ENCODE results near the gene UBIAD1.

The UBIAD1 gene

DNA sequence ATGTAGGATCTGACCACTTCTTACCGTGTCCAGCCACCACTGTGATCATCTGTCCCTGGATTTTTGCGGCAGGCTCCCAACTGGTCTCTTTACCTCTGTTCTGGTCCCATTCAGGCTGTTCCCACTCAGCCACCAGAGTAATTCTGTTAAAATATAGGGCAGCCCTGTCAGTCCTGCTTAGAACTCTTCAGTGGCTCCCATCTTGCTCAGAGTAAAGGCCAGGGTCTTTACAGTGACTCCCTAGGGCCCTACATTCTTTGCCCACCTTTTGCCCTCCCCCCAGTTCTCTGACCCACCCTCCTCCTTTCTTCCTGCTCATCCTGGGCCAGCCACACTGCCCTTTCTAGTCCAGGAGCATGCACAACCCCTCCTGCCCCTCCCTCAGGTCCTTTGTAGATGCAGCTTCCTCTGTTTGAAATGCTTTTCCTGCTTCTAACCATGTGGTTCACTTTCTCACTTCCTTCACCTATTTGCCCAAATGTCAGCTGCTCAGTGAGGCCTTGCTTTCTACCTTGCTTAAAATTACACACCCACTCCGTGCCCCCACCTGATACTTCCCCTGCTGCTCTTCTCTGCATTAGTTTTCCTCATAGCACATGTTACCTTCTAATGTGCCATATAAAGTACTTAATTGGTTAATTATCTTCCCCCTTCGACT lies 7.8 kb downstream of the UBIAD1 start:
- Histone ChIP-seq H3K27ac (ENCODE audit: low read length) (no peak overlapping the region), H3K27me3 (ENCODE audit: control insufficient read depth in 1 of 2, insufficient read depth in 2 of 2, low read length in 2 of 2) (no peaks in the 10 kb centered on the region), H3K9ac (ENCODE audit: low read length in 2 of 2) (no peak overlapping the region), H3K4me1 (ENCODE audit: control insufficient read depth, insufficient read depth, low read length) (peaks cover 10% of the 10 kb centered on the region), H3K4me3 (ENCODE audit: low read length in 2 of 2) (no peak overlapping the region), H3K9me3 (ENCODE audit: control insufficient read depth in 2 of 2, low read length in 2 of 2) (no peaks in the 10 kb centered on the region), H3K36me3 (ENCODE audit: control insufficient read depth in 2 of 2, insufficient read depth in 2 of 2, low read length in 2 of 2) (peaks cover 9% of the 10 kb centered on the region in 2 donors)

- Histone ChIP-seq H3K4me1 (ENCODE audit: control insufficient read depth, insufficient read depth, low read length) (peaks cover 9% of the 10 kb centered on the region), H3K27me3 (ENCODE audit: control insufficient read depth in 1 of 2, insufficient read depth in 2 of 2, low read length in 2 of 2) (no peaks in the 10 kb centered on the region), H3K9me3 (ENCODE audit: control insufficient read depth in 2 of 2, low read length in 2 of 2) (no peaks in the 10 kb centered on the region), H3K4me3 (ENCODE audit: low read length in 2 of 2) (peak overlapping the region in 1 of 2 donors; percentile 15), H3K27ac (ENCODE audit: low read length) (no peak overlapping the region), H3K36me3 (ENCODE audit: control insufficient read depth in 2 of 2, insufficient read depth in 2 of 2, low read length in 2 of 2) (peaks cover 17% of the 10 kb centered on the region in 2 donors), H3K9ac (ENCODE audit: low read length in 2 of 2) (no peak overlapping the region)
Measured at GRCh38 chr1:11281518-11282331, 8.7 kb downstream of the UBIAD1 start.

DNA sequence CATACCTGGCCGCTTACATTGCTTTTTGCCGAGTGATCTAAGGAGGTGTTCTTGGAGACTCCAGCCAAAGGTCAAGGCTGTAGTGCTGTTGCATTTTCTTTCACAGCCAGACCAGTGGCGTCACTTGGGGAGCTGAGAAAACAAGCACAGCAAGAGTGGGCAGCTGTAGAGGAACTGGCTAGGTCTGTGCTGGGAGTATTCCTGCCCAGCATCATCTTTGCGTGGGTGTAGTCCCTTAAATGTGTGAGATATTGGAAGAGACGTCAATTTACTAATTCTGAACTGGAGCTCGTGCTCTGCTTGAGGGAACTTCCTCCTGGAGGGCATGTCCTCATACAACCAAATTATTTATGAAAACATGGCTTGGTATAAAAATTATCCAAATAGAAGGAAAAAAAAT lies 10.2 kb downstream of the UBIAD1 start:
- H3K27ac ChIP-seq (ENCODE audit: low read length), result no peak overlapping the region
- H3K36me3 ChIP-seq (ENCODE audit: control insufficient read depth in 2 of 2, insufficient read depth in 2 of 2, low read length in 2 of 2), result peaks cover 23% of the 10 kb centered on the region in 2 donors
- H3K27me3 ChIP-seq (ENCODE audit: control insufficient read depth in 1 of 2, insufficient read depth in 2 of 2, low read length in 2 of 2), result no peaks in the 10 kb centered on the region
- H3K4me1 ChIP-seq (ENCODE audit: control insufficient read depth, insufficient read depth, low read length), result peaks cover 9% of the 10 kb centered on the region
- no peak overlapping the region for H3K4me3 ChIP-seq (ENCODE audit: low read length in 2 of 2)
- no peak overlapping the region for H3K9ac ChIP-seq (ENCODE audit: low read length in 2 of 2)
- H3K9me3 ChIP-seq (ENCODE audit: control insufficient read depth in 2 of 2, low read length in 2 of 2), result no peaks in the 10 kb centered on the region

DNA sequence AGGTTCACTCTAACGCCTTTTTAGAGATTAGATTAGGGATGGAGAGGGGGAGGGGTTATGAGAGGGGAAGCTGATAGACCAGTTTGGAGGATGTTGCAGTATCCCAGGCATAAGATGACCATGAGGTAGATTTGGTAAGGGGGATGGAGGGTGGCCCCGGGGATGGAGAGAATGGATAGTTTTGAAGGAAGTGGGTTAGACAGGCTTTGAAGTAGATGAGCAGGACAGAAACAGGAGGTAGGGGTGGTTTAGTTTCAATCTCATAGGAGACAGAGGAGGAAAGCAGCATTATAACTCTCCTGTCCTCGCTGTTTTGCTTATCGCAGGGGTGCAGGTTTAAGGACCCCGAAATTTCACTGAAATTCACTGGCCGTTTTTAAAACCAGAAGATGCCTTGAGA lies 11.8 kb downstream of the UBIAD1 start:
- Histone ChIP-seq H3K9me3 (ENCODE audit: control insufficient read depth in 2 of 2, low read length in 2 of 2) (no peaks in the 10 kb centered on the region), H3K9ac (ENCODE audit: low read length in 2 of 2) (no peak overlapping the region), H3K36me3 (ENCODE audit: control insufficient read depth in 2 of 2, insufficient read depth in 2 of 2, low read length in 2 of 2) (peaks cover 18 to 20% of the 10 kb centered on the region in 2 donors), H3K27me3 (ENCODE audit: control insufficient read depth in 1 of 2, insufficient read depth in 2 of 2, low read length in 2 of 2) (no peaks in the 10 kb centered on the region), H3K4me1 (ENCODE audit: control insufficient read depth, insufficient read depth, low read length) (peaks cover 9% of the 10 kb centered on the region), H3K27ac (ENCODE audit: low read length) (no peak overlapping the region), H3K4me3 (ENCODE audit: low read length in 2 of 2) (no peak overlapping the region)

DNA sequence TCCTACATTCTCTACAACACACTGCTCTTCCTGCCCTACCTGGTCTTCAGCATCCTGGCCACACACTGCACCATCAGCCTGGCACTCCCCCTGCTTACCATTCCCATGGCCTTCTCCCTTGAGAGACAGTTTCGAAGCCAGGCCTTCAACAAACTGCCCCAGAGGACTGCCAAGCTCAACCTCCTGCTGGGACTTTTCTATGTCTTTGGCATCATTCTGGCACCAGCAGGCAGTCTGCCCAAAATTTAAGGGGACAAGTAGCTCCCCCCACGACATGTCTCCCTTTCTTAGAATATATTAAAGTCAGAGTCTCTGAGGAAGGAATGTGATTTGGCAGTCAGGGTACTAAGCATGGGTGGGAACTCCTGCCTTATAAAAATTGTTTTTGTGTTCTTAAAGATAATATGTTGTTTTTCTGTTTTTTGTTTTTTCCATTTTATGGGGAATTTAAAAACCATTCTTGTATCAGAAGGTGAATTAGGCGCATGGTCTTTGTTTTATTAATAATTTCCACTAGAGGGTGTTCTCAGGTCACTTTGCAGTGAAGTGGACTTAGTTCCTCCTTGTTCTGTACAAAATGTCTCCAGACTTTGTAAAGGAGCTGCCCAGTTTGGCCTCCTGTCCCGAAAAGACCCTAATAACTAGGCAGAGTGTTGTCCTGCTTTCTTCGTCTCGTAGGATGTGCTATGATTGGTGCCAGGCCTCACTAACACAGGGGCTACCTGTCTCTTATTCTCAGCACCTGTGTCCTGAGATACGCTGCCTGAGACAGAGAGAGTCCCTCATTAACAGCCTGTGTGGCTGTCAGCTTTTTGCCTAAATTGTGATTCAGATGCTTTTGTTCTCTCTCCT lies 13.1 kb downstream of the UBIAD1 start:
- peaks cover 8% of the 10 kb centered on the region for H3K4me1 ChIP-seq (ENCODE audit: control insufficient read depth, insufficient read depth, low read length)
- no peak overlapping the region for H3K9ac ChIP-seq (ENCODE audit: low read length in 2 of 2)
- H3K36me3 ChIP-seq (ENCODE audit: control insufficient read depth in 2 of 2, insufficient read depth in 2 of 2, low read length in 2 of 2), result peaks cover 22 to 25% of the 10 kb centered on the region in 2 donors
- H3K27ac ChIP-seq (ENCODE audit: low read length), result no peak overlapping the region
- H3K4me3 ChIP-seq (ENCODE audit: low read length in 2 of 2), result no peak overlapping the region
- no peaks in the 10 kb centered on the region for H3K9me3 ChIP-seq (ENCODE audit: control insufficient read depth in 2 of 2, low read length in 2 of 2)
- H3K27me3 ChIP-seq (ENCODE audit: control insufficient read depth in 1 of 2, insufficient read depth in 2 of 2, low read length in 2 of 2), result no peaks in the 10 kb centered on the region

GRCh38 chr1:11286735-11287410 lies 13.9 kb downstream of the UBIAD1 start:
- Histone ChIP-seq H3K4me1 (ENCODE audit: control insufficient read depth, insufficient read depth, low read length) (peaks cover 6% of the 10 kb centered on the region), H3K9me3 (ENCODE audit: control insufficient read depth in 2 of 2, low read length in 2 of 2) (no peaks in the 10 kb centered on the region), H3K36me3 (ENCODE audit: control insufficient read depth in 2 of 2, insufficient read depth in 2 of 2, low read length in 2 of 2) (peaks cover 22 to 25% of the 10 kb centered on the region in 2 donors), H3K4me3 (ENCODE audit: low read length in 2 of 2) (no peak overlapping the region), H3K27me3 (ENCODE audit: control insufficient read depth in 1 of 2, insufficient read depth in 2 of 2, low read length in 2 of 2) (no peaks in the 10 kb centered on the region), H3K27ac (ENCODE audit: low read length) (no peak overlapping the region), H3K9ac (ENCODE audit: low read length in 2 of 2) (no peak overlapping the region)

GRCh38 chr1:11289064-11289463 lies 16.1 kb downstream of the UBIAD1 start:
- Histone ChIP-seq H3K36me3 (ENCODE audit: control insufficient read depth in 2 of 2, insufficient read depth in 2 of 2, low read length in 2 of 2) (peaks cover 24 to 25% of the 10 kb centered on the region in 2 donors), H3K9ac (ENCODE audit: low read length in 2 of 2) (no peak overlapping the region), H3K4me3 (ENCODE audit: low read length in 2 of 2) (no peak overlapping the region), H3K9me3 (ENCODE audit: control insufficient read depth in 2 of 2, low read length in 2 of 2) (no peaks in the 10 kb centered on the region), H3K4me1 (ENCODE audit: control insufficient read depth, insufficient read depth, low read length) (peaks cover 3% of the 10 kb centered on the region), H3K27me3 (ENCODE audit: control insufficient read depth in 1 of 2, insufficient read depth in 2 of 2, low read length in 2 of 2) (no peaks in the 10 kb centered on the region), H3K27ac (ENCODE audit: low read length) (no peak overlapping the region)

GRCh38 chr1:11291049-11291448 lies 18.1 kb downstream of the UBIAD1 start:
- Histone ChIP-seq H3K27ac (ENCODE audit: low read length) (no peak overlapping the region), H3K36me3 (ENCODE audit: control insufficient read depth in 2 of 2, insufficient read depth in 2 of 2, low read length in 2 of 2) (peaks cover 33% of the 10 kb centered on the region in 2 donors), H3K9me3 (ENCODE audit: control insufficient read depth in 2 of 2, low read length in 2 of 2) (no peaks in the 10 kb centered on the region), H3K27me3 (ENCODE audit: control insufficient read depth in 1 of 2, insufficient read depth in 2 of 2, low read length in 2 of 2) (no peaks in the 10 kb centered on the region), H3K4me1 (ENCODE audit: control insufficient read depth, insufficient read depth, low read length) (peaks cover 3% of the 10 kb centered on the region), H3K9ac (ENCODE audit: low read length in 2 of 2) (no peak overlapping the region), H3K4me3 (ENCODE audit: low read length in 2 of 2) (no peak overlapping the region)

DNA sequence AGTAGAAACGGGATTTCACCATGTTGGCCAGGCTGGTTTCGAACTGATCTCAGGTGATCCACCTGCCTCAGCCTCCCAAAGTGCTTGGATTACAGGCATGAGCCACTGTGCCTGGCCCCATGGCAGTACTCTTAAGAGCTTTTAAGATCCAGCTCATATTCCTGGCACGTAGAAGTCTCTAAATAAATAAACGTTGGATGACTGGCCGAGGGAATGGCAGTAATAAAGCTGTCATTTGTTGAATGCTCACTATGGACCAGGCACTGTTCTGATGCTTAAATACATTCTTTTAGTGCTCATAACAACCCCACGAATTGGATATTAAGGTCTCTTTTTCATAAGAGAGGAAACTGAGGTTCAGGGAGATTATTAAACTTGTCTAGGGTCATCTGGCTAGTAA lies 20.9 kb downstream of the UBIAD1 start:
- no peaks in the 10 kb centered on the region for H3K27me3 ChIP-seq (ENCODE audit: control insufficient read depth in 1 of 2, insufficient read depth in 2 of 2, low read length in 2 of 2)
- H3K36me3 ChIP-seq (ENCODE audit: control insufficient read depth in 2 of 2, insufficient read depth in 2 of 2, low read length in 2 of 2), result peaks cover 21% of the 10 kb centered on the region in 2 donors
- no peaks in the 10 kb centered on the region for H3K9me3 ChIP-seq (ENCODE audit: control insufficient read depth in 2 of 2, low read length in 2 of 2)
- H3K4me1 ChIP-seq (ENCODE audit: control insufficient read depth, insufficient read depth, low read length), result peaks cover 3% of the 10 kb centered on the region
- no peak overlapping the region for H3K4me3 ChIP-seq (ENCODE audit: low read length in 2 of 2)
- H3K27ac ChIP-seq (ENCODE audit: low read length), result no peak overlapping the region
- no peak overlapping the region for H3K9ac ChIP-seq (ENCODE audit: low read length in 2 of 2)

DNA sequence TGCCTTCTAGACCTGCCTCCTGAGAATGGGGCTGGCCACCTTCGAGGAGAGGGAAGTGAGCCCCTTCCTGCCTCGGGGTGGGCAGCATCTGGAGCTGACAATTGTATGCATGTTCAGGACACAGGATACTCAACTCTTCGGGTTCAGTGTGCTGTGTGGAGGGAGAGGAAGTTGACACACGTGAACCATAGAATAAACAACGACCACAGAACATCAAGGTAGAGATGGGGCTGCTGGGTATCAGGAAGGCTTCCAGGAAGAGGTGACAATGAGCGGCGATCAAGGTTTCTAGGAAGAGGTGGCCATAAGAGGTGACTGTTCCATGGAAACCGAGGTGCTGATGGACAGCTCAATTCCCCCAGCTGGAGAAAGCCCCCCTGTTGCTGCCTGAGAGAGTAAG lies 22.0 kb downstream of the UBIAD1 start:
- H3K27me3 ChIP-seq (ENCODE audit: control insufficient read depth in 1 of 2, insufficient read depth in 2 of 2, low read length in 2 of 2), result no peaks in the 10 kb centered on the region
- H3K4me3 ChIP-seq (ENCODE audit: low read length in 2 of 2), result no peak overlapping the region
- H3K36me3 ChIP-seq (ENCODE audit: control insufficient read depth in 2 of 2, insufficient read depth in 2 of 2, low read length in 2 of 2), result peaks cover 19 to 21% of the 10 kb centered on the region in 2 donors
- H3K4me1 ChIP-seq (ENCODE audit: control insufficient read depth, insufficient read depth, low read length), result peaks cover 3% of the 10 kb centered on the region
- no peak overlapping the region for H3K9ac ChIP-seq (ENCODE audit: low read length in 2 of 2)
- H3K9me3 ChIP-seq (ENCODE audit: control insufficient read depth in 2 of 2, low read length in 2 of 2), result no peaks in the 10 kb centered on the region
- no peak overlapping the region for H3K27ac ChIP-seq (ENCODE audit: low read length)

Data from stomach smooth muscle (tissue), 2 donors.